Brain microvascular endothelial cell (primary cell): ENCODE data around the gene ADAMTSL4.
"Not testable (repeated sequence)": the region's sequence is repeated elsewhere in the genome, so short reads cannot be mapped to it uniquely, and the experiment has no call there.

ENCODE experiments used
- DNase-seq: peaks from one replicate; pipeline ENCODE4 v3.0.0-alpha.2; 2020
- H3K27ac ChIP-seq: fragments of 250-450 bp; sonication (Bioruptor Pico); 2 replicates; pipeline ENCODE4 v1.5.1; 2020; ENCODE audit warnings: mild to moderate bottlenecking, moderate library complexity
- H3K27me3 ChIP-seq: fragments of 250-450 bp; sonication (Bioruptor Pico); replicated peaks from 2 replicates; pipeline ENCODE4 v1.5.1; 2020; ENCODE audit warnings: mild to moderate bottlenecking
- H3K36me3 ChIP-seq: fragments of 250-450 bp; sonication (Bioruptor Pico); replicated peaks from 2 replicates; pipeline ENCODE4 v1.5.1; 2020; ENCODE audit warnings: mild to moderate bottlenecking
- H3K4me3 ChIP-seq: 2 replicates; pipeline ENCODE4 v1.5.1; 2011; ENCODE audit warnings: low read depth, mild to moderate bottlenecking, control low read depth, low read length, moderate library complexity
- CTCF ChIP-seq: IDR thresholded peaks from 2 replicates; pipeline ENCODE4 v1.5.1; 2011; ENCODE audit warnings: low read depth, mild to moderate bottlenecking, moderate library complexity, low read length, control low read depth, inconsistent platforms; ENCODE audit errors: missing control alignments
- in situ Hi-C: cut with HindIII; loops from 2 replicates; pipeline ENCODE4 v1.10.0; 2017; ENCODE audit warnings: low sequenced_read_pairs, low pct_ligation_motif_present

The ADAMTSL4 gene

GRCh38 chr1:150561254-150561973, 12.2 kb downstream of the ADAMTSL4 start:
- peak; percentile 42 for TF ChIP-seq CTCF
- Histone ChIP-seq H3K27ac (peak overlapping the region; percentile 98), H3K36me3 (no peaks in the 10 kb centered on the region), H3K4me3 (peak overlapping the region; percentile 65), H3K27me3 (no peaks in the 10 kb centered on the region)
- in situ Hi-C loops, result no loop called here
- peak; percentile 97 for DNase-seq

- peak overlapping the region; percentile 98 for H3K27ac ChIP-seq
- no peaks in the 10 kb centered on the region for H3K27me3 ChIP-seq
- DNase-seq, result peak; percentile 88
- no peak for TF ChIP-seq CTCF
- peak overlapping the region; percentile 65 for H3K4me3 ChIP-seq
- in situ Hi-C loops, result no loop called here
- no peaks in the 10 kb centered on the region for H3K36me3 ChIP-seq
These were observed 12.8 kb downstream of the ADAMTSL4 start for GRCh38 chr1:150561974-150562445.

- Histone ChIP-seq H3K4me3 (peak overlapping the region; percentile 65), H3K27me3 (no peaks in the 10 kb centered on the region), H3K36me3 (no peaks in the 10 kb centered on the region), H3K27ac (peak overlapping the region; percentile 98)
- no peak for TF ChIP-seq CTCF
- DNase-seq, result no peak
- in situ Hi-C loops, result no loop called here
These were observed 13.5 kb downstream of the ADAMTSL4 start for GRCh38 chr1:150562446-150563339.

- H3K27me3 ChIP-seq, result no peaks in the 10 kb centered on the region
- no peak overlapping the region for H3K4me3 ChIP-seq
- no peaks in the 10 kb centered on the region for H3K36me3 ChIP-seq
- no peak for TF ChIP-seq CTCF
- peak overlapping the region; percentile 98 for H3K27ac ChIP-seq
- in situ Hi-C loops, result no loop called here
- no peak for DNase-seq
These were observed 14.3 kb downstream of the ADAMTSL4 start for GRCh38 chr1:150563340-150564038.

- H3K27me3 ChIP-seq, result no peaks in the 10 kb centered on the region
- in situ Hi-C loops, result no loop called here
These were observed 15.1 kb downstream of the ADAMTSL4 start for GRCh38 chr1:150564051-150564991.

GRCh38 chr1:150565240-150565991, 16.2 kb downstream of the ADAMTSL4 start:
- H3K27ac ChIP-seq, DNase-seq, H3K36me3 ChIP-seq, H3K27me3 ChIP-seq, H3K4me3 ChIP-seq, in situ Hi-C loops: not testable (repeated sequence)

More at GRCh38 chr1:150564051-150564991, 15.1 kb downstream of the ADAMTSL4 start:
- H3K4me3 ChIP-seq, result no peak overlapping the region
- H3K36me3 ChIP-seq, result no peaks in the 10 kb centered on the region
- H3K27ac ChIP-seq, result peak overlapping the region; percentile 98
- no peak for DNase-seq
- TF ChIP-seq CTCF, result no peak
